Lung (tissue), 12 donors: Measurements from ENCODE around the gene METTL27. TPM values are rescaled to one million over a fixed set of nuclear protein-coding genes. Genes with fewer than 3 reads are reported as not detected.

Source experiments
- ATAC-seq: fragments of 200-7000 bp; cut with Tn5 transposase; one replicate; pipeline ENCODE4 v1.9.1; 2020; ENCODE audit warnings: moderate number of reproducible peaks; ENCODE audit not compliant: insufficient read depth, low FRiP score
- DNase-seq, 3 donors: peaks; one replicate each; pipeline ENCODE4 v3.0.0-alpha.2; 2013 to 2017
- H3K27ac ChIP-seq, 2 donors: one replicate each; pipeline ENCODE4 v1.5.1; 2013; ENCODE audit warnings: mild to moderate bottlenecking in 2 of 2, moderate library complexity in 2 of 2, control low read depth in 1 of 2, inconsistent platforms in 1 of 2, low read depth in 1 of 2, low read length in 1 of 2
- H3K27me3 ChIP-seq, 3 donors: one replicate each; pipeline ENCODE4 v1.5.1; 2013; ENCODE audit warnings: low read length in 2 of 3; ENCODE audit not compliant: control insufficient read depth in 3 of 3, insufficient read depth in 3 of 3
- H3K36me3 ChIP-seq, 4 donors: one replicate each; pipeline ENCODE4 v1.5.1; 2013; ENCODE audit warnings: low read length in 4 of 4, mild to moderate bottlenecking in 1 of 4, moderate library complexity in 1 of 4; ENCODE audit not compliant: control insufficient read depth in 4 of 4, insufficient read depth in 4 of 4
- H3K4me1 ChIP-seq, 5 donors: one replicate each; pipeline ENCODE4 v1.5.1; 2013; ENCODE audit warnings: low read length in 5 of 5, mild to moderate bottlenecking in 2 of 5, moderate library complexity in 1 of 5; ENCODE audit not compliant: control insufficient read depth in 5 of 5, insufficient read depth in 5 of 5
- H3K4me3 ChIP-seq: one replicate; pipeline ENCODE4 v1.5.1; 2013; ENCODE audit warnings: mild to moderate bottlenecking, control low read depth, moderate library complexity
- H3K9ac ChIP-seq, 2 donors: one replicate each; pipeline ENCODE4 v1.5.1; 2013; ENCODE audit warnings: low read length in 2 of 2, control low read depth in 1 of 2; ENCODE audit not compliant: insufficient read depth in 1 of 2
- H3K9me3 ChIP-seq, 4 donors: one replicate each; pipeline ENCODE4 v1.5.1; 2013; ENCODE audit warnings: low read length in 3 of 4, mild to moderate bottlenecking in 1 of 4, moderate library complexity in 1 of 4; ENCODE audit not compliant: control insufficient read depth in 4 of 4, insufficient read depth in 3 of 4
- WGBS, 2 donors: extraction: QIAGEN DNeasy Blood & Tissue Kit; methylation state at CpG; one replicate each; pipeline ENCODE4 v1.1.7; 2013; 5-methylcytosine and 5-hydroxymethylcytosine counted together
- polyA plus RNA-seq, 2 donors: library from polyadenylated mRNA; stranded (reverse); fragments of 200-250 nt; gene quantifications; one replicate each; pipeline ENCODE4 v1.2.1, GENCODE V29; 2013
- total RNA-seq, 2 donors: library from RNA; depleted of rRNA in 1 of 2; stranded (reverse); fragments of >200 nt in 1 of 2; gene quantifications; one replicate each; pipeline ENCODE4 v1.2.1, GENCODE V29; 2014 to 2021
- TF ChIP-seq, protein P1 (sequence below): IDR thresholded peaks from 2 replicates; pipeline ENCODE4 v1.5.1; 2012; ENCODE audit warnings: mild to moderate bottlenecking; ENCODE audit errors: control extremely low read depth, extremely low read depth
- donor health status: control.
- donor health status: control.
- donor health status: Bipolar disorder and iron deficiency.
- donor health status: healthy.
- donor health status: DM: yes; HTN: yes; CAD: no.

The METTL27 gene
- total and polyA plus RNA-seq, 4 donors, result 2.3 to 22.1 (median 5.1) TPM

- H3K27me3 ChIP-seq, result peaks cover 0 to 5% (median 3%) of the 10 kb centered on the region in 3 donors
- TF ChIP-seq, protein P1, sequence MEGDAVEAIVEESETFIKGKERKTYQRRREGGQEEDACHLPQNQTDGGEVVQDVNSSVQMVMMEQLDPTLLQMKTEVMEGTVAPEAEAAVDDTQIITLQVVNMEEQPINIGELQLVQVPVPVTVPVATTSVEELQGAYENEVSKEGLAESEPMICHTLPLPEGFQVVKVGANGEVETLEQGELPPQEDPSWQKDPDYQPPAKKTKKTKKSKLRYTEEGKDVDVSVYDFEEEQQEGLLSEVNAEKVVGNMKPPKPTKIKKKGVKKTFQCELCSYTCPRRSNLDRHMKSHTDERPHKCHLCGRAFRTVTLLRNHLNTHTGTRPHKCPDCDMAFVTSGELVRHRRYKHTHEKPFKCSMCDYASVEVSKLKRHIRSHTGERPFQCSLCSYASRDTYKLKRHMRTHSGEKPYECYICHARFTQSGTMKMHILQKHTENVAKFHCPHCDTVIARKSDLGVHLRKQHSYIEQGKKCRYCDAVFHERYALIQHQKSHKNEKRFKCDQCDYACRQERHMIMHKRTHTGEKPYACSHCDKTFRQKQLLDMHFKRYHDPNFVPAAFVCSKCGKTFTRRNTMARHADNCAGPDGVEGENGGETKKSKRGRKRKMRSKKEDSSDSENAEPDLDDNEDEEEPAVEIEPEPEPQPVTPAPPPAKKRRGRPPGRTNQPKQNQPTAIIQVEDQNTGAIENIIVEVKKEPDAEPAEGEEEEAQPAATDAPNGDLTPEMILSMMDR, result no peak
- ATAC-seq (no peak), DNase-seq (no peak)
- no peak overlapping the region for H3K4me3 ChIP-seq
- H3K36me3 ChIP-seq, result no peaks in the 10 kb centered on the region
- no peaks in the 10 kb centered on the region for H3K9me3 ChIP-seq
- H3K4me1 ChIP-seq, result peaks cover 0 to 11% (median 9%) of the 10 kb centered on the region in 5 donors
- WGBS, 2 donors, result 63 to 80% methylated on average over 13 of the region's 13 CpGs
- peak overlapping the region in 1 of 2 donors; percentile 77 for H3K27ac ChIP-seq
- peak overlapping the region in 1 of 2 donors; percentile 47 for H3K9ac ChIP-seq
These were observed 9.5 kb downstream of the METTL27 start for GRCh38 chr7:73832806-73833205.

DNA sequence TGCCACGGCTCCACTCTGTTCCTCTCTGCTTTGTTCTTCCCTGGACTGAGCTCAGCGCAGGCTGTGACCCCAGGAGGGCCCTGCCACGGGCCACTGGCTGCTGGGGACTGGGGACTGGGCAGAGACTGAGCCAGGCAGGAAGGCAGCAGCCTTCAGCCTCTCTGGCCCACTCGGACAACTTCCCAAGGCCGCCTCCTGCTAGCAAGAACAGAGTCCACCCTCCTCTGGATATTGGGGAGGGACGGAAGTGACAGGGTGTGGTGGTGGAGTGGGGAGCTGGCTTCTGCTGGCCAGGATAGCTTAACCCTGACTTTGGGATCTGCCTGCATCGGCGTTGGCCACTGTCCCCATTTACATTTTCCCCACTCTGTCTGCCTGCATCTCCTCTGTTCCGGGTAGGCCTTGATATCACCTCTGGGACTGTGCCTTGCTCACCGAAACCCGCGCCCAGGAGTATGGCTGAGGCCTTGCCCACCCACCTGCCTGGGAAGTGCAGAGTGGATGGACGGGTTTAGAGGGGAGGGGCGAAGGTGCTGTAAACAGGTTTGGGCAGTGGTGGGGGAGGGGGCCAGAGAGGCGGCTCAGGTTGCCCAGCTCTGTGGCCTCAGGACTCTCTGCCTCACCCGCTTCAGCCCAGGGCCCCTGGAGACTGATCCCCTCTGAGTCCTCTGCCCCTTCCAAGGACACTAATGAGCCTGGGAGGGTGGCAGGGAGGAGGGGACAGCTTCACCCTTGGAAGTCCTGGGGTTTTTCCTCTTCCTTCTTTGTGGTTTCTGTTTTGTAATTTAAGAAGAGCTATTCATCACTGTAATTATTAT is 10.3 kb downstream of the METTL27 start:
- peak overlapping the region; percentile 75 to 87 for H3K9ac ChIP-seq
- peak overlapping the region in 1 of 2 donors; percentile 91 for H3K27ac ChIP-seq
- peaks cover 0 to 16% (median 13%) of the 10 kb centered on the region in 5 donors for H3K4me1 ChIP-seq

GRCh38 chr7:73831584-73831833 is 10.8 kb downstream of the METTL27 start:
- H3K27me3 ChIP-seq, result peaks cover 0 to 5% (median 3%) of the 10 kb centered on the region in 3 donors
- H3K4me1 ChIP-seq, result peaks cover 0 to 22% (median 15%) of the 10 kb centered on the region in 5 donors
- TF ChIP-seq, protein P1, result no peak
- ATAC-seq (no peak), DNase-seq (no peak)
- H3K4me3 ChIP-seq, result peak overlapping the region; percentile 54
- no peaks in the 10 kb centered on the region for H3K36me3 ChIP-seq
- peak overlapping the region in 1 of 2 donors; percentile 91 for H3K27ac ChIP-seq
- WGBS, 2 donors, result 62 to 72% methylated on average over 15 to 16 of the region's 16 CpGs
- H3K9ac ChIP-seq, result peak overlapping the region; percentile 75 to 87
- H3K9me3 ChIP-seq, result no peaks in the 10 kb centered on the region

More for the DNA sequence above, 10.3 kb downstream of the METTL27 start:
- Histone ChIP-seq H3K27me3 (peaks cover 0 to 5% (median 3%) of the 10 kb centered on the region in 3 donors), H3K9me3 (no peaks in the 10 kb centered on the region), H3K4me3 (peak overlapping the region; percentile 54), H3K36me3 (no peaks in the 10 kb centered on the region)
- TF ChIP-seq, protein P1, result no peak
- ATAC-seq (peak; percentile 35), DNase-seq (peak; percentile 65 to 87 (median 85))
- WGBS, 2 donors, result 61 to 67% methylated on average over 15 to 16 of the region's 16 CpGs
